ENCODE measurements around the gene BIRC6.
"Not testable (repeated sequence)": the region's sequence is repeated elsewhere in the genome, so short reads cannot be mapped to it uniquely, and the experiment has no call there.

The BIRC6 gene

GRCh38 chr2:32514946-32515345, 158.1 kb downstream of the BIRC6 start:
- DNase-seq (ENCODE audit: low spot score) = no peak

- DNase-seq (ENCODE audit: low spot score) = no peak
These were observed 159.7 kb downstream of the BIRC6 start for GRCh38 chr2:32516567-32516966.

DNA sequence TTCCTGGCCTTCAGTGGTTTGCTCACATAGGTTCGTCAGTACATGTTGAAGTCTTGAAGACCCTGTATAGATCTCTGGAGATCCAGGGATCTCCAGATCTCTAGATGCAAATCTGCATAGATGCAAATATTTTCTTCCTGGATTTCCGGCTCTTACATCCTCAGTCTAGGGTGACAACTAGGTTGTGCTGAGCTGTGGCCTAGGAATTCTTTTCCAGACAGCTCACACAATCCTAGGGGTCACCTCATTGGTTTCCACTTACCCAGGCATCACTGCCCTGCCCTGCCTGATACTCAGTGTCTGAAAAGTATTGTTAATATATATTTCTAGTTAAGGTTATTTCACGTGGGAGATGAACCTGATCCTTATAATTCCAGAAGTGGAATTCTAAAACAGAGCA, 165.9 kb downstream of the BIRC6 start:
- DNase-seq (ENCODE audit: low spot score) = no peak

- DNase-seq (ENCODE audit: low spot score) = no peak
These were observed 166.9 kb downstream of the BIRC6 start for GRCh38 chr2:32523686-32524085.

- DNase-seq (ENCODE audit: low spot score) = no peak
These were observed 175.5 kb downstream of the BIRC6 start for GRCh38 chr2:32532341-32532740.

- no peak for DNase-seq (ENCODE audit: low spot score)
These were observed 176.1 kb downstream of the BIRC6 start for GRCh38 chr2:32532961-32533360.

- no peak for DNase-seq (ENCODE audit: low spot score)
These were observed 178.0 kb downstream of the BIRC6 start for GRCh38 chr2:32534831-32535230.

GRCh38 chr2:32538735-32539134, 181.9 kb downstream of the BIRC6 start:
- no peak for DNase-seq (ENCODE audit: low spot score)

DNA sequence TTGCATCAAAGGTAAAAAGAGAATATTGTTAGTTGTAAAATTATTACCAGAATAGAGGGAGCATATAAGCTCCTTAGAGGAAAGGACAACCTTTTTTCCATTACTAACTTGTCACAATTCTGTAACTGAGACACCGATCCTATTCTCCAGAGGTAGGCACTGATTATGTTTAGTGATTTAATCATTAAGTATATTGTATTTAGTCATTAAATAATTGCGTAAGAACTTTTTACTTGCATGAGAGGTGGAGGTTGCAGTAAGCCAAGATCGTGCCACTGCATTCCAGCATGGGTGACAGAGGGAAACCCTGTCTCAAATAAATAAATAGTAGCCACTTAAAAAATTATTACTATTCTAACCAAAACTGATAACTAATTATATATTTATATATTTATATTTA, 195.7 kb downstream of the BIRC6 start:
- DNase-seq (ENCODE audit: low spot score) = not testable (repeated sequence)

GRCh38 chr2:32553829-32554432, 197.1 kb downstream of the BIRC6 start:
- DNase-seq (ENCODE audit: low spot score) = peak; percentile 22

- DNase-seq (ENCODE audit: low spot score) = no peak
These were observed 201.7 kb downstream of the BIRC6 start for GRCh38 chr2:32558492-32558891.

- DNase-seq (ENCODE audit: low spot score) = no peak
These were observed 202.3 kb downstream of the BIRC6 start for GRCh38 chr2:32559136-32559535.

GRCh38 chr2:32562906-32563305, 206.1 kb downstream of the BIRC6 start:
- DNase-seq (ENCODE audit: low spot score) = no peak

- DNase-seq (ENCODE audit: low spot score) = no peak
These were observed 207.7 kb downstream of the BIRC6 start for GRCh38 chr2:32564417-32565035.

GRCh38 chr2:32565902-32566301, 209.1 kb downstream of the BIRC6 start:
- DNase-seq (ENCODE audit: low spot score) = no peak

DNA sequence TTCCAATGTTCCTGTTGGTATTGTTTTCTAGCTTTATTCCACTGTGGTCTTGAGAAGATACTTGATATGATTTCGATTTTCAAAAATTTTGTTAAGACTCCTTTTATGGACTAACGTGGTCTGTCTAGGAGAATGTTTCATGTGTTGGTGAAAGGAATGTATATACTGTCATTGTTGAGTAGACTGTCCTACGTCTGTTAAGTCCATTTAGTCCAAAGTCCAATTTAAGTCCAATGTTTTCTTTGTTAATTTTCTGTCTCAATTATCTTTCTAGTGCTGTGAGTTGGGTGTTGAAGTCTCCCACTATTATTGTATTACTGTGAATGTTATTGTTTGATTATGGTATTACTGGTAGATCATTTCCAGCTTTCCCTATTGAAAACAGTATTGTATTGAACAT, 215.2 kb downstream of the BIRC6 start:
- DNase-seq (ENCODE audit: low spot score) = no peak

DNA sequence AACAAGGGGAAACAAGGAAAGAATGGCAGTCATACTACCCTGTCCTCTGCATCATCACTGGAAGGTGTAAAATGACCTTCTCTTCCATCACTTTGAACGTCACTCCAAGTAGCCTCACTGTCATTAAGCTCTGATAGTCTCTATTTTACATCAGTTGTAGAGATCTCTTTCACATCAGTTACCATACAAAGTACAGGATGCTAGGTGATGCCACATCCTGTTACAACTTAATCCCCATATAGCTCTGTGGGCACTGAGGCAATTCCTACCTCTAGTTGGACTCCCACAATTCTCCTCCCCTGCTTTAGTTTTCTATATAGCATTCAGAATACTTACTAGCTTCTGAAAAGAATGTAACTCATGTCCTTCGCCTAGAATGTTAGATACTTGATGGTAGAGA, 215.9 kb downstream of the BIRC6 start:
- DNase-seq (ENCODE audit: low spot score) = no peak

GRCh38 chr2:32591669-32592463, 235.0 kb downstream of the BIRC6 start:
- DNase-seq (ENCODE audit: low spot score) = no peak

DNA sequence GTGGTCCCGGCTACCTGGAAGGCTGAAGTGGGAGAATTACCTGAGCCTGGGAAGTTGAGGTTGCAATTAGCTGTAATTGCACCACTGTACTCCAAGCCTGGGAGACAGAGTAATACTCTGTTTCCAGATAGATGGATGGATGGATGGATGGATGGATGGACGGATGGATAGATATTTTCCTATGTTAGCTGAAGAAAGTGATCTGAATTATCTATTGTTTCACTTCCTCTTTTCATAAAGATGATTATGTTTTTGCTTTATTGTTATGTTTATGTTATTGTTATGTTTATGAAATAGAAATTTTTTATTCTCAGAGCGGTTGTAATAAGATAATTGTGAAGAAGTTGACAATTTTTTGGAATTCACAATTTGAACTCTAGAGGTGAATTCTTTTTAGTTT, 237.8 kb downstream of the BIRC6 start:
- no peak for DNase-seq (ENCODE audit: low spot score)

- no peak for DNase-seq (ENCODE audit: low spot score)
These were observed 254.5 kb downstream of the BIRC6 start for GRCh38 chr2:32611366-32611765.

GRCh38 chr2:32611771-32612170, 254.9 kb downstream of the BIRC6 start:
- no peak for DNase-seq (ENCODE audit: low spot score)

DNA sequence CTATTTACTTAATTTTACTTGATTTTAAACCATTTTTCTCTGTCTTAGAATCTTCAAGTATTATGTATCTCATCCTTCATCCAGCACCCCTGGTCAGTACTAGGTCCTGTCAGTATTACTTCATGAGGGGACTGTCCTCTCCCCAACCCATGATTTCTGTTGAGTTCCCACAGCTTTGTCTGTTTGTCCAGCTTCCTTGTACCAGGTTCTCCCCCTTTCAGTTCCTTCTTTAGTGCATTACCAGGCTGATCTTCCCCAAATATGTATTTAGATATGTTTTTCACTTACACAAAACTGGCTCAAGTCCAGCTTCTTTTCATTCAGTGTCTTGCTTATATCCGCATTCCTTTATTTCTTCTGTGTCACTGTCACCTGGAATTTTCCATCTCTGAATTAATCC, 257.3 kb downstream of the BIRC6 start:
- no peak for DNase-seq (ENCODE audit: low spot score)

DNA sequence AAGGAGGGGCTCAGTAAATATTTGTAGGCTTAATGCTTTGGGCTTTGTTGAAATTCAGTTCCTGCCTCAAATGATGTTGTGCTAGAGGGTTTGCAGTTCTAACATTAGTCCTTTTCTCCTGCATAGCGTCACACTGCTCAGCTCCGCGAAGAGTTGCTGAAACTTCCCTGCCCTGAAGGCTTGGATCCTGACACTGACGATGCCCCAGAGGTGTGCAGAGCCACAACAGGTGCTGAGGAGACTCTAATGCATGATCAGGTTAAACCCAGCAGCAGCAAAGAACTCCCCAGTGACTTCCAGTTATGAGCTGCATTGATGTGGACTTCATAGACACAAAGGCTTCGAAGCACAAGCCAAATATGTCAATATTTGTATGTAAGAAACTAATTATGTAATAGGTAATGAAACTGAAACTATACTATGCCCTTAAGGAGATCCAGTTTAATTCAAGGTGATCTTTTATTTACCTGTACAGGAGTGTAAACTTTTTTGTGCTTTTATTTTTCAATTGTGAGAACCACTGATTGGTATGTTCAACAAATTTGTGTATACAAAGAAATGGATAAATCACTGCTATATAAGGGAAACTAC, 260.9 kb downstream of the BIRC6 start:
- no peak for DNase-seq (ENCODE audit: low spot score)
